Common myeloid progenitor, CD34-positive (primary cell): Measurements from ENCODE around the gene BRCA2.

Experiments
- CTCF ChIA-PET: fragments of 350-600 bp; sonication (Branson Sonifier 250); formaldehyde crosslinking; loops from one replicate; lab custom pipeline; 2021; ENCODE audit warnings: antibody characterized with exemption; lab: Charles Lee
- POLR2A ChIA-PET: fragments of 350-600 bp; sonication (Branson Sonifier 250); formaldehyde crosslinking; loops from one replicate; lab custom pipeline; 2021; ENCODE audit warnings: antibody characterized with exemption; lab: Charles Lee
- DNase-seq, 3 donors: peaks; one replicate each; pipeline versions ENCODE4 v3.0.0 to v3.0.0-alpha.2; 2013
- H3K27ac ChIP-seq, 2 experiments: 1 replicate in 1 of 2; 2 replicates in 1 of 2; pipeline ENCODE4 v1.7.0; 2013; ENCODE audit warnings: inconsistent platforms in 2 of 2, low read length in 2 of 2, mild to moderate bottlenecking in 2 of 2, low read depth in 1 of 2, moderate library complexity in 1 of 2; ENCODE audit not compliant: severe bottlenecking in 2 of 2, insufficient read depth in 1 of 2, poor library complexity in 1 of 2
- H3K27me3 ChIP-seq, 5 experiments: replicated peaks in 2 of 5; 1 replicate in 3 of 5; 2 replicates in 2 of 5; pipeline versions ENCODE4 v1.6.1 to v1.7.0; 2013; ENCODE audit warnings: low read length in 4 of 5, mild to moderate bottlenecking in 2 of 5, moderate library complexity in 2 of 5, inconsistent platforms in 1 of 5; ENCODE audit not compliant: insufficient read depth in 5 of 5, control insufficient read depth in 4 of 5
- H3K36me3 ChIP-seq, 4 experiments: 1 replicate in 2 of 4; 2 replicates in 2 of 4; pipeline versions ENCODE4 v1.6.1 to v1.7.0; 2013; ENCODE audit warnings: low read length in 3 of 4, control low read depth in 1 of 4, mild to moderate bottlenecking in 1 of 4; ENCODE audit not compliant: control insufficient read depth in 4 of 4, insufficient read depth in 4 of 4
- H3K4me1 ChIP-seq, 4 experiments: 1 replicate in 3 of 4; 2 replicates in 1 of 4; pipeline versions ENCODE4 v1.6.1 to v1.7.1; 2013; ENCODE audit warnings: low read length in 3 of 4, mild to moderate bottlenecking in 3 of 4, control low read depth in 1 of 4, inconsistent platforms in 1 of 4, moderate library complexity in 1 of 4; ENCODE audit not compliant: control insufficient read depth in 4 of 4, insufficient read depth in 4 of 4; ENCODE audit errors: control extremely low read depth in 1 of 4
- H3K4me3 ChIP-seq, 7 experiments: 1 replicate in 4 of 7; 2 replicates in 3 of 7; pipeline versions ENCODE4 v1.5.1 to v1.7.0; 2013; ENCODE audit warnings: mild to moderate bottlenecking in 7 of 7, low read length in 6 of 7, moderate library complexity in 6 of 7, inconsistent platforms in 2 of 7, low read depth in 2 of 7, control low read depth in 1 of 7; ENCODE audit not compliant: insufficient read depth in 4 of 7, control insufficient read depth in 1 of 7; ENCODE audit errors: extremely low read depth in 1 of 7
- H3K9me3 ChIP-seq, 5 experiments: 1 replicate in 4 of 5; 2 replicates in 1 of 5; pipeline versions ENCODE4 v1.6.1 to v1.7.1; 2013; ENCODE audit warnings: low read length in 4 of 5, mild to moderate bottlenecking in 2 of 5, inconsistent platforms in 1 of 5, low read depth in 1 of 5, moderate library complexity in 1 of 5; ENCODE audit not compliant: control insufficient read depth in 4 of 5, insufficient read depth in 2 of 5; ENCODE audit errors: control extremely low read depth in 1 of 5
- WGBS: methylation state at CpG from one replicate; pipeline ENCODE4 v1.1.5; 2013; ENCODE audit not compliant: insufficient coverage; 5-methylcytosine and 5-hydroxymethylcytosine counted together

BRCA2 gene

DNA sequence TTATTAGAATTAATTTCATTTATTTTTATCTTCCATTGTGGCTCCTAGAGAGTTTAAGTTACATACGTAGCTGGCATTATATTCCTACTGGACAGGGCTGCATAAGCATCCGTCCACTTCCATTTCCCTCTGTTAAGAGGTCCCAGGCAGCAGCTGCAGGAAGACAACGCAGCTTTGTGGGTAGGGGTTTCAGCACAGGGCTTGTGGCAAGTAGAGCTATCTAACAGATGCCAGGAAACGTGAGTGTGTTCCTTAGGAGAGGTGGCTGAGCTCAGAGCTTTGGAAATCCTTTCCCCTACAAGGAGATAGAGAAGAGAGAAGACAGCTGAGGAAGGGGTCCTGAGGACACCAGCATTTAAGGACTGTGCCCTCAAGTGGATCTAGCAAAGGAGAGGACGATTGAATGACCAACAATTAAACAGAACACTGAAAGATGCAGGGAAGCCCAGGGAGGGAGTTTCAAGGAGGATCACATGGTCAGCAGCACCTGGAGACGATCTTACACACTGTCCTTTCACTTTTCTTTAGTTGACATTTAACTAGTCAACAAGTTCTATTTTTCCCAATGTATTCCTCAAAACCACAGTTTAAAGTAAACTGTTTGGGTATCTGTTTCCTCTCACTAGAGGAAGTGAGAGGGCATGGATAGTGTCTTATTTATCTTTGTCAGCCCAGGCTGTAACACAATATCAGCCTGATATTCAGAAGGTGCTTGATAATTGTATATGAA is 114.9 kb downstream of the BRCA2 start:
- Histone ChIP-seq H3K9me3 (no peaks in the 10 kb centered on the region), H3K36me3 (peaks cover 0 to 2% (median under 1%) of the 10 kb centered on the region in 4 experiments), H3K27ac (peak overlapping the region; percentile 18 to 86), H3K4me1 (peaks cover 22 to 50% (median 40%) of the 10 kb centered on the region in 4 experiments), H3K4me3 (peak overlapping the region in 3 of 7 experiments; percentile 1 to 55 (median 30)), H3K27me3 (no peaks in the 10 kb centered on the region)
- peak in 2 of 3 donors; percentile 83 to 90 for DNase-seq
- CTCF ChIA-PET, result interaction anchor here (0.9 to 4.0 kb wide), 3 partner anchors 13 to 48 kb away, joined by 3 to 16 read pairs (median 8); no protein-coding TSS in a partner anchor
- POLR2A ChIA-PET, result no interaction called here
- WGBS, result 71% methylated on average over 1 of the region's 6 CpGs

DNA sequence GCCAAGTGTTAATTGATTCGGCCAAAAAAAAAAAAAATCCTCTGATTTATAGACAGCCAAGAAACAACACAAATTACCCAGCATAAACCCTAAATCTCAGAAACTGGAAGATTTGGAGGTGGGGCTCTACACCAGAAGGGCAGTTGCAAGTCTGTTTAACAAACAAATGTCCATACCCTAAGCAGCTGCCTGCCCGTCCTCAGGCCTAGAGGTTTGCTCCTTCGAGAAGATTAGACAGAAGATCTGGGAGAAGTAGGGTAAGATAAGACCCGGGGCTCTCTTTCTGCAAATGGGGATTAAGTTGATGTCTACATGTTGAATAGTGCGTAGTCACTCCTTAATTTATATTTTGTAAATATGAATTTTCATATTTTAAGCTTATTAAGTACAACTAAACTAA is 116.1 kb downstream of the BRCA2 start:
- Histone ChIP-seq H3K27ac (no peak overlapping the region), H3K36me3 (peaks cover 0 to 2% (median 0%) of the 10 kb centered on the region in 4 experiments), H3K4me3 (no peak overlapping the region), H3K4me1 (peaks cover 18 to 40% (median 30%) of the 10 kb centered on the region in 4 experiments), H3K9me3 (no peaks in the 10 kb centered on the region), H3K27me3 (no peaks in the 10 kb centered on the region)
- ChIA-PET POLR2A (no interaction called here), CTCF (interaction anchor here (1.0 to 1.3 kb wide), 2 partner anchors 50 to 67 kb away, joined by 3 to 4 read pairs; no protein-coding TSS in a partner anchor)
- no CpG with 5 or more reads among the region's 5 CpGs for WGBS
- no peak for DNase-seq

DNA sequence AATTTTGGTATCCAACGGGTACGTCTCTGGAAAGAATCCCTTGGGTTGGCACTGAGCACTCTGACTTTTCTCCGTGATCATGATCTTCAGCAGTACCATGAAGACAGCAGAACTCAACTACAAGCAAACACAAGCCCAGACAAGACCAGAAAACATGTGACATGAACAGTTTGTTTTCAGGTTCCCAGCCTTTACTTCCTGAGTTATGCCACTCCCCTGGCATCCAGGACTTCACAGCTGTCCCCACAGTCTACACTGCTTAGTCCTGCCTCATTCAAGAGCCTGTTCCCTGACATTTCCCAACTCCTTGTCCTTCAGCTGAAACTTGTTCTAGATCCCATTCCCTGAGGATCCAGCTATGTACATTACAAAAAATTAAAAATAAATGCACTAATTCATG is 117.5 kb downstream of the BRCA2 start:
- ChIA-PET POLR2A (no interaction called here), CTCF (interaction anchor here (0.9 kb wide), 1 partner anchor 51 kb away, joined by 3 read pairs; no protein-coding TSS in a partner anchor)
- WGBS, result 93% methylated on average over 3 of the region's 3 CpGs

DNA sequence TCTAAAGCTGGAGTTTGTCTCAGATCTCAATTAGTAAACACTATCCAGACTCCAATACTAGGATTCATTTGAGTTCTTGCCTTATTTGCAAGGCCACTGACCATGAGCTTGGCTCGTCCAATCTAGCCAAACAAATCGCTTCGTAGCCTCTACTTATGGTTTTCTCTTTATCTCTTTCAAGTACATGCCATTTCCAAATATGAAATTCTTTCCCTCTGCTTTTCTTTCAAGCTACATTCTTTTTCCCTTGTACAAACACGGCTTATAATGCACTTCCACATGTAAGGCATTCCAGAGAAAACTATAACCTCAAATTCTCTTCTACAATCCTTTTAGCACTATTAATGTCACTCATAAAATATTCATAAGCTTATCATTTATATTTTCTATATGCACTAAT is 123.6 kb downstream of the BRCA2 start:
- CTCF ChIA-PET, result interaction anchor here (1.8 to 2.8 kb wide), 3 partner anchors 10 to 57 kb away, joined by 5 to 8 read pairs (median 6); partner anchors contain the start of gene N4BP2L1

More for the DNA sequence above, 117.5 kb downstream of the BRCA2 start:
- no peak for DNase-seq
- H3K4me3 ChIP-seq, result no peak overlapping the region
- H3K36me3 ChIP-seq, result peaks cover 0 to 2% (median under 1%) of the 10 kb centered on the region in 4 experiments
- no peaks in the 10 kb centered on the region for H3K27me3 ChIP-seq
- peaks cover 13 to 35% (median 24%) of the 10 kb centered on the region in 4 experiments for H3K4me1 ChIP-seq
- H3K27ac ChIP-seq, result no peak overlapping the region
- H3K9me3 ChIP-seq, result no peaks in the 10 kb centered on the region

DNA sequence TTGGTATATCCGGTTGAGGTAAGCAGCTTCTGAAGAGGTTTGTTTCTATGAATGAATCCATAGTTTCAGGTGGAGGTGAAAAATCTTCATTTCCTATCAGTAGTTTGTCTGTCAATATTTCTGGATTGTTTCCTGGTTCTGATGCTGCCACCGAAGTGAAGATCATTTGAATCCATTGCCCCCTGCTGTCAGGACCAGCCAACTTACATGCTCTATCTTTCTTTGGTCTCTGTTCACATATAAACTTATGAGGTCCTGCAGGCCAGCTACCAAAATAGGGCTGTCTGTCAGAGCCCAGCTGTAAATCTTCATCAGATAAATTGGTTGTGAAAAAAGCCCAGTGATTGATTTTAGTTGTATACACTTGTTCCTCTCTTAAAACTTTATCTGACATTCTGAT is 127.8 kb downstream of the BRCA2 start:
- Histone ChIP-seq H3K4me1 (peaks cover 0 to 4% (median 0%) of the 10 kb centered on the region in 4 experiments), H3K27ac (no peak overlapping the region), H3K27me3 (no peaks in the 10 kb centered on the region), H3K36me3 (peaks cover 0 to under 1% (median 0%) of the 10 kb centered on the region in 4 experiments), H3K4me3 (no peak overlapping the region), H3K9me3 (no peaks in the 10 kb centered on the region)
- ChIA-PET POLR2A (no interaction called here), CTCF (interaction anchor here (0.8 to 2.0 kb wide), 13 partner anchors 9 to 197 kb away, joined by 3 to 13 read pairs (median 4); partner anchors contain the start of gene N4BP2L1)
- peak; percentile 61 to 77 (median 71) for DNase-seq
- no CpG with 5 or more reads among the region's 2 CpGs for WGBS

More for the DNA sequence above, 123.6 kb downstream of the BRCA2 start:
- H3K4me3 ChIP-seq, result no peak overlapping the region
- WGBS, result 96% methylated on average over 4 of the region's 4 CpGs
- no peaks in the 10 kb centered on the region for H3K27me3 ChIP-seq
- no peak for DNase-seq
- POLR2A ChIA-PET, result no interaction called here
- no peaks in the 10 kb centered on the region for H3K4me1 ChIP-seq
- no peaks in the 10 kb centered on the region for H3K9me3 ChIP-seq
- H3K36me3 ChIP-seq, result peaks cover 0 to 3% (median under 1%) of the 10 kb centered on the region in 4 experiments
- no peak overlapping the region for H3K27ac ChIP-seq

DNA sequence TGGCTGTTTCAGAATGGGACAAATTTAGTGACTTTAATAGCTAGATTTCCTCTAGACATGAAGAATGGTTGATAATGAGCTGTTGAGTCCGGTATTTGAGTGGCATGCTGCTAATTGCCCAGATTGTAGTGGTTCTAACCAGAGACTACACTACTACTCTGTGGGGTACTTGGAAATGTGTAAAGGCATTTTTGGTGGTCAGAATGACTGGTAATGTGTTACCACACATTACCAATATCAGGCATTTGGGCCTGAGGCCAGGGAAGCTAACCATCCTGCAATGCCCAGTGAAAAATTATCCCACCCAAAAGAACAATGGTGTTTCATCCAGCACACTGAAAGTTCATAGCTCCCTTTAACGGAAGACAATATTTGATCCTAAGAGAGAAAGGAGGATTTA is 130.2 kb downstream of the BRCA2 start:
- CTCF ChIA-PET, result interaction anchor here (1.0 to 1.7 kb wide), 5 partner anchors 8 to 68 kb away, joined by 3 to 6 read pairs (median 4); no protein-coding TSS in a partner anchor
- H3K27me3 ChIP-seq, result no peaks in the 10 kb centered on the region
- WGBS, result 80% methylated on average over 1 of the region's 2 CpGs
- no peak for DNase-seq
- H3K4me3 ChIP-seq, result no peak overlapping the region
- POLR2A ChIA-PET, result no interaction called here
- H3K4me1 ChIP-seq, result peaks cover 0 to 4% (median 0%) of the 10 kb centered on the region in 4 experiments
- no peak overlapping the region for H3K27ac ChIP-seq
- no peaks in the 10 kb centered on the region for H3K36me3 ChIP-seq
- no peaks in the 10 kb centered on the region for H3K9me3 ChIP-seq

DNA sequence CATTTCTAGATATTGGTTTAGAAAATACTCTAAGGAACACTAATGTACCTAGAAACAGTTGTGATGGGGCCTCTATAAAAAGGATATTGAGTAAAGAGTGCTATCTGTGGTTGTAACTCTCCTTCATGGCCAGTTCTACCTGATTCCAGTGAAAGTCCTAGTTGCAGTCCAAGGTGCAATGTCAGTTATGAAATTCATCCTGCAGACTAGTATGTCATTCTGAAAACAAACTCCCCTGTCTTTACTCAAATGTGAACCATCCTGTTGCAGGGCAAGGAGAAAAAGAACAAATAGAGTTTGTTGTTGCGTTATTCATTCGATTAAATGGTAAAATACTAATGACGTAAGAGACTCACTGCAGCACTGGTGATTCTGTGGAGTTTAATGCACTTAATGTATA is 130.9 kb downstream of the BRCA2 start:
- Histone ChIP-seq H3K4me3 (no peak overlapping the region), H3K4me1 (peaks cover 0 to 4% (median 0%) of the 10 kb centered on the region in 4 experiments), H3K36me3 (no peaks in the 10 kb centered on the region), H3K27me3 (no peaks in the 10 kb centered on the region), H3K9me3 (no peaks in the 10 kb centered on the region), H3K27ac (no peak overlapping the region)
- CTCF ChIA-PET, result interaction anchor here (1.0 to 1.7 kb wide), 3 partner anchors 7 to 20 kb away, joined by 3 to 6 read pairs (median 6); no protein-coding TSS in a partner anchor
- no peak for DNase-seq
- 82% methylated on average over 2 of the region's 3 CpGs for WGBS
- POLR2A ChIA-PET, result no interaction called here
